ENCODE data around the gene GRID1.

Gene GRID1

GRCh38 chr10:85784792-85785191 is 581.8 kb downstream of the GRID1 start (continued):
- TF ChIP-seq PATZ1 (tag by site-specific recombination; IDR thresholded peaks at IDR 0.05): no peak
- no peak for TF ChIP-seq KLF10 (tag by site-specific recombination; IDR thresholded peaks at IDR 0.05)
- TF ChIP-seq ZNF324 (tag by site-specific recombination; IDR thresholded peaks at IDR 0.05): no peak

- H3K4me3 ChIP-seq (ENCODE audit: low read depth, low read length): no peak overlapping the region
- no peak for TF ChIP-seq GFI1B (tag by site-specific recombination; IDR thresholded peaks at IDR 0.05)
- no peak for TF ChIP-seq BCL11B (tag by site-specific recombination; IDR thresholded peaks at IDR 0.05; ENCODE audit: low read depth)
- TF ChIP-seq AEBP2 (tag by site-specific recombination; IDR thresholded peaks at IDR 0.05; ENCODE audit: borderline replicate concordance): no peak
- TF ChIP-seq ZNF350 (tag by site-specific recombination; IDR thresholded peaks at IDR 0.05): no peak
- no peak for TF ChIP-seq REPIN1 (tag by site-specific recombination; IDR thresholded peaks at IDR 0.05; ENCODE audit: low read depth)
- TF ChIP-seq ZFP3 (tag by site-specific recombination; IDR thresholded peaks at IDR 0.05; ENCODE audit: low read depth): no peak
- TF ChIP-seq SP7 (tag by site-specific recombination; IDR thresholded peaks at IDR 0.05): no peak
- no peak for TF ChIP-seq ZBTB10 (tag by site-specific recombination; IDR thresholded peaks at IDR 0.05)
- TF ChIP-seq ZNF843 (tag by site-specific recombination; IDR thresholded peaks at IDR 0.05): no peak
- TF ChIP-seq ZBTB1 (tag by site-specific recombination; IDR thresholded peaks at IDR 0.05): no peak
- no peak for TF ChIP-seq ZNF10 (tag by site-specific recombination; IDR thresholded peaks at IDR 0.05)
- no peak for TF ChIP-seq ZNF677 (tag by site-specific recombination; IDR thresholded peaks at IDR 0.05)
- TF ChIP-seq ZNF335 (tag by site-specific recombination; conservative IDR thresholded peaks at IDR 0.05): no peak
- no peak for TF ChIP-seq ZNF146 (tag by site-specific recombination; IDR thresholded peaks at IDR 0.05)
- TF ChIP-seq ZSCAN4 (tag by site-specific recombination; IDR thresholded peaks at IDR 0.05): no peak
- TF ChIP-seq ZNF629 (tag by site-specific recombination; IDR thresholded peaks at IDR 0.05): no peak
- no peak for TF ChIP-seq ZNF549 (tag by site-specific recombination; IDR thresholded peaks at IDR 0.05)
- no peak for TF ChIP-seq ZNF513 (tag by site-specific recombination; IDR thresholded peaks at IDR 0.05)
- no peak overlapping the region for H3K27ac ChIP-seq (ENCODE audit: extremely low read depth, low read depth, low read length)
- ChIA-PET POLR2A (no interaction called here), CTCF (interaction anchor here (2.0 kb wide), 1 partner anchor 10 kb away, joined by 4 read pairs; no protein-coding TSS in a partner anchor)
- no peaks in the 10 kb centered on the region for H3K4me1 ChIP-seq (ENCODE audit: control insufficient read depth, insufficient read depth, low read length)
- H3K9me3 ChIP-seq (ENCODE audit: control insufficient read depth, insufficient read depth, low read depth, low read length): no peaks in the 10 kb centered on the region
- no peaks in the 10 kb centered on the region for H3K36me3 ChIP-seq (ENCODE audit: control insufficient read depth in 2 of 2, insufficient read depth in 1 of 2, low read length in 2 of 2)
Measured at GRCh38 chr10:85781404-85781803, 585.2 kb downstream of the GRID1 start.
